Measurements from ENCODE around the gene NECAB3.

NECAB3 gene

GRCh38 chr20:33679758-33680485 lies 5.7 kb upstream of the NECAB3 start:
- Histone ChIP-seq H3K36me3 (peaks cover 5% of the 10 kb centered on the region), H3K4me1 (ENCODE audit: control insufficient read depth in 1 of 2, insufficient read depth in 1 of 2, low read depth in 1 of 2, low read length in 1 of 2) (peaks cover 4 to 7% of the 10 kb centered on the region in 2 experiments), H3K27me3 (no peaks in the 10 kb centered on the region), H3K27ac (no peak overlapping the region), H3K4me3 (ENCODE audit: low read depth in 1 of 2, low read length in 1 of 2) (no peak overlapping the region), H3K9me3 (no peaks in the 10 kb centered on the region)
- no peak for TF ChIP-seq CTCF (IDR thresholded peaks at IDR 0.05)

- no peak for TF ChIP-seq CTCF (IDR thresholded peaks at IDR 0.05)
These were observed 3.9 kb upstream of the NECAB3 start for GRCh38 chr20:33677991-33678702.

GRCh38 chr20:33676652-33677645 lies 2.7 kb upstream of the NECAB3 start:
- Histone ChIP-seq H3K27me3 (no peaks in the 10 kb centered on the region), H3K4me1 (ENCODE audit: control insufficient read depth in 1 of 2, insufficient read depth in 1 of 2, low read depth in 1 of 2, low read length in 1 of 2) (peaks cover 11 to 14% of the 10 kb centered on the region in 2 experiments), H3K36me3 (peaks cover 5% of the 10 kb centered on the region), H3K9me3 (no peaks in the 10 kb centered on the region), H3K4me3 (ENCODE audit: low read depth in 1 of 2, low read length in 1 of 2) (no peak overlapping the region), H3K27ac (no peak overlapping the region)
- TF ChIP-seq CTCF (IDR thresholded peaks at IDR 0.05), result no peak

More at GRCh38 chr20:33677991-33678702, 3.9 kb upstream of the NECAB3 start:
- no peak overlapping the region for H3K27ac ChIP-seq
- peaks cover 11 to 14% of the 10 kb centered on the region in 2 experiments for H3K4me1 ChIP-seq (ENCODE audit: control insufficient read depth in 1 of 2, insufficient read depth in 1 of 2, low read depth in 1 of 2, low read length in 1 of 2)
- H3K4me3 ChIP-seq (ENCODE audit: low read depth in 1 of 2, low read length in 1 of 2), result no peak overlapping the region
- peaks cover 5% of the 10 kb centered on the region for H3K36me3 ChIP-seq
- no peaks in the 10 kb centered on the region for H3K27me3 ChIP-seq
- H3K9me3 ChIP-seq, result no peaks in the 10 kb centered on the region

- Histone ChIP-seq H3K27ac (no peak overlapping the region), H3K36me3 (peaks cover 5% of the 10 kb centered on the region), H3K27me3 (no peaks in the 10 kb centered on the region), H3K4me3 (ENCODE audit: low read depth in 1 of 2, low read length in 1 of 2) (no peak overlapping the region), H3K9me3 (no peaks in the 10 kb centered on the region), H3K4me1 (ENCODE audit: control insufficient read depth in 1 of 2, insufficient read depth in 1 of 2, low read depth in 1 of 2, low read length in 1 of 2) (peaks cover 11 to 14% of the 10 kb centered on the region in 2 experiments)
- no peak for TF ChIP-seq CTCF (IDR thresholded peaks at IDR 0.05)
These were observed 1.9 kb upstream of the NECAB3 start for GRCh38 chr20:33676121-33676520.
